Measurements from ENCODE around the gene PACS1. TPM values are rescaled to one million over a fixed set of nuclear protein-coding genes. Genes with fewer than 3 reads are reported as not detected.
A peak's percentile ranks its signal among the peaks of the same experiment; 100 is the strongest.

The PACS1 gene
- total RNA-seq, 1 donor from 2014 or later, result 86.9 TPM

GRCh38 chr11:66293777-66294625 lies 223.9 kb downstream of the PACS1 start:
- no peaks in the 10 kb centered on the region for H3K79me2 ChIP-seq (ENCODE audit: insufficient read depth, low read length)
- no peak overlapping the region for H3K27ac ChIP-seq (ENCODE audit: low read depth, low read length)
- H3K4me1 Mint-ChIP-seq (ENCODE audit: low read depth, unreplicated experiment), result peaks cover 10% of the 10 kb centered on the region
- DNase-seq (ENCODE audit: low read depth) (no peak), FAIRE-seq (no peak)
- H3K9me3 Mint-ChIP-seq (ENCODE audit: unreplicated experiment), result no peaks in the 10 kb centered on the region
- no peak overlapping the region for H3K4me2 ChIP-seq (ENCODE audit: low read length)
- H3K36me3 Mint-ChIP-seq (ENCODE audit: low read depth, unreplicated experiment), result peaks cover 6% of the 10 kb centered on the region
- H2AFZ ChIP-seq (ENCODE audit: low read depth, low read length), result no peak overlapping the region
- H3K4me3 ChIP-seq (ENCODE audit: insufficient read depth, low read depth, low read length), result no peak overlapping the region
- H3K9me3 ChIP-seq (ENCODE audit: insufficient read depth, low read depth, low read length), result no peaks in the 10 kb centered on the region
- peaks cover 6% of the 10 kb centered on the region for H3K4me1 ChIP-seq (ENCODE audit: insufficient read depth, low read length)
- H3K27me3 ChIP-seq (ENCODE audit: insufficient read depth, low read length), result peaks cover 31% of the 10 kb centered on the region
- H3K27ac Mint-ChIP-seq (ENCODE audit: unreplicated experiment), result peak overlapping the region; percentile 26
- no peak overlapping the region for H3K4me3 Mint-ChIP-seq (ENCODE audit: unreplicated experiment)
- H3K27me3 Mint-ChIP-seq (ENCODE audit: low read depth, unreplicated experiment), result peaks cover 36% of the 10 kb centered on the region
- no peaks in the 10 kb centered on the region for H3K36me3 ChIP-seq (ENCODE audit: insufficient read depth, low read length)
- H4K20me1 ChIP-seq (ENCODE audit: insufficient read depth, low read length), result no peaks in the 10 kb centered on the region
- no peak overlapping the region for H3K9ac ChIP-seq (ENCODE audit: low read length)
- TF ChIP-seq EZH2 (IDR thresholded peaks at IDR 0.05; ENCODE audit: insufficient read depth, low read length), result no peak
- TF ChIP-seq, protein P1, sequence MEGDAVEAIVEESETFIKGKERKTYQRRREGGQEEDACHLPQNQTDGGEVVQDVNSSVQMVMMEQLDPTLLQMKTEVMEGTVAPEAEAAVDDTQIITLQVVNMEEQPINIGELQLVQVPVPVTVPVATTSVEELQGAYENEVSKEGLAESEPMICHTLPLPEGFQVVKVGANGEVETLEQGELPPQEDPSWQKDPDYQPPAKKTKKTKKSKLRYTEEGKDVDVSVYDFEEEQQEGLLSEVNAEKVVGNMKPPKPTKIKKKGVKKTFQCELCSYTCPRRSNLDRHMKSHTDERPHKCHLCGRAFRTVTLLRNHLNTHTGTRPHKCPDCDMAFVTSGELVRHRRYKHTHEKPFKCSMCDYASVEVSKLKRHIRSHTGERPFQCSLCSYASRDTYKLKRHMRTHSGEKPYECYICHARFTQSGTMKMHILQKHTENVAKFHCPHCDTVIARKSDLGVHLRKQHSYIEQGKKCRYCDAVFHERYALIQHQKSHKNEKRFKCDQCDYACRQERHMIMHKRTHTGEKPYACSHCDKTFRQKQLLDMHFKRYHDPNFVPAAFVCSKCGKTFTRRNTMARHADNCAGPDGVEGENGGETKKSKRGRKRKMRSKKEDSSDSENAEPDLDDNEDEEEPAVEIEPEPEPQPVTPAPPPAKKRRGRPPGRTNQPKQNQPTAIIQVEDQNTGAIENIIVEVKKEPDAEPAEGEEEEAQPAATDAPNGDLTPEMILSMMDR (IDR thresholded peaks at IDR 0.05; ENCODE audit: insufficient read depth, low read depth, low read length), result no peak

Other genes starting within 250 kb of the PACS1 start
- 1.2 and 1.5 TPM in 2 replicates for gene SNX32, start 236.3 kb upstream of the PACS1 start, total RNA-seq
- 1,793 and 1,931 TPM in 2 replicates for gene CFL1, start 212.1 kb upstream of the PACS1 start, total RNA-seq
- 59.9 and 64.3 TPM in 2 replicates for gene MUS81, start 209.8 kb upstream of the PACS1 start, total RNA-seq
- 97.3 and 119 TPM in 2 replicates for gene EFEMP2, start 197.5 kb upstream of the PACS1 start, total RNA-seq
- not detected in 2 replicates for gene CTSW, start 190.4 kb upstream of the PACS1 start, total RNA-seq
- 67.4 and 68.7 TPM in 2 replicates for gene FIBP, start 181.8 kb upstream of the PACS1 start, total RNA-seq
- gene CCDC85B, start 179.6 kb upstream of the PACS1 start, total RNA-seq, result 29.9 and 31.4 TPM in 2 replicates
- 24.5 and 37.9 TPM in 2 replicates for gene FOSL1, start 169.9 kb upstream of the PACS1 start, total RNA-seq
- gene C11orf68, start 151.2 kb upstream of the PACS1 start, total RNA-seq, result 34.6 and 35.3 TPM in 2 replicates
- gene DRAP1, start 150.8 kb upstream of the PACS1 start, total RNA-seq, result 158 and 169 TPM in 2 replicates
- gene TSGA10IP, start 124.8 kb upstream of the PACS1 start, total RNA-seq, result not detected in 2 replicates
- gene SART1, start 108.5 kb upstream of the PACS1 start, total RNA-seq, result 36.3 and 36.5 TPM in 2 replicates
- gene EIF1AD, start 68.1 kb upstream of the PACS1 start, total RNA-seq, result 35.9 and 42.7 TPM in 2 replicates
- 158 and 180 TPM in 2 replicates for gene BANF1, start 67.8 kb upstream of the PACS1 start, total RNA-seq
- not detected in 2 replicates for gene CST6, start 58.3 kb upstream of the PACS1 start, total RNA-seq
- 0.45 TPM in 1 of 2 replicates, not detected in the other for gene CATSPER1, start 43.8 kb upstream of the PACS1 start, total RNA-seq
- 0.46 and 0.61 TPM in 2 replicates for gene GAL3ST3, start 21.1 kb upstream of the PACS1 start, total RNA-seq
- gene SF3B2, start 17.9 kb upstream of the PACS1 start, total RNA-seq, result 169 and 170 TPM in 2 replicates
- gene KLC2, start 187.4 kb downstream of the PACS1 start, total RNA-seq, result 43.1 and 44.8 TPM in 2 replicates
- 109 and 120 TPM in 2 replicates for gene RAB1B, start 198.4 kb downstream of the PACS1 start, total RNA-seq
- 12.2 and 12.3 TPM in 2 replicates for gene CNIH2, start 207.9 kb downstream of the PACS1 start, total RNA-seq
- gene YIF1A, start 218.9 kb downstream of the PACS1 start, total RNA-seq, result 129 and 159 TPM in 2 replicates
- gene TMEM151A, start 221.6 kb downstream of the PACS1 start, total RNA-seq, result 1.8 and 2.0 TPM in 2 replicates
- 50.9 and 58.8 TPM in 2 replicates for gene CD248, start 246.8 kb downstream of the PACS1 start, total RNA-seq

All from astrocyte (in vitro differentiated cells and primary cell).